ENCODE results near the gene HOXB3. TPM values are rescaled to one million over a fixed set of nuclear protein-coding genes. Genes with fewer than 3 reads are reported as not detected.

The HOXB3 gene
- total RNA-seq, 4 donors from 2014 or later, result 11.4 to 48.7 (median 24.2) TPM

- no peak for TF ChIP-seq POLR2A (IDR thresholded peaks at IDR 0.05)
- TF ChIP-seq POLR2AphosphoS5 (IDR thresholded peaks at IDR 0.05), result no peak
- no peak for TF ChIP-seq EP300 (IDR thresholded peaks at IDR 0.05)
- TF ChIP-seq CTCF (IDR thresholded peaks at IDR 0.05), result no peak
- WGBS, 2 donors (ENCODE audit: low coverage in 1 of 2), result 80 to 94% methylated on average over 2 to 3 of the region's 3 CpGs
- Histone ChIP-seq H3K27ac (no peak overlapping the region), H3K4me3 (no peak overlapping the region), H3K36me3 (no peaks in the 10 kb centered on the region), H3K27me3 (no peaks in the 10 kb centered on the region), H3K4me1 (peaks cover 0 to 15% (median 0%) of the 10 kb centered on the region in 3 donors), H3K9me3 (no peaks in the 10 kb centered on the region)
- no peak for ATAC-seq
These were observed 90.8 kb downstream of the HOXB3 start for GRCh38 chr17:48499248-48499647.

Small RNA genes within 50 kb of the gene (small RNA-seq; reads per million reads assigned to genes)
- gene MIR196A1, result 0 to 0.27 (median 0) reads per million in 4 donors

Other genes starting within 250 kb of the HOXB3 start
- gene SKAP1, start 160.0 kb downstream of the HOXB3 start, total RNA-seq, result 10 to 100 TPM in 1 of 4 donors, 1 to 10 TPM in 2, not detected in 1; 1.1 to 12.1 (median 1.8) TPM
- not detected for gene HOXB1, start 59.2 kb downstream of the HOXB3 start, total RNA-seq
- 10 to 100 TPM; 28.7 to 65.2 (median 38.8) TPM for gene HOXB2, start 45.1 kb downstream of the HOXB3 start, total RNA-seq
- gene HOXB4, start 11.9 kb downstream of the HOXB3 start, total RNA-seq, result 10 to 100 TPM in 1 of 4 donors, 1 to 10 TPM in 3; 3.0 to 12.9 (median 6.9) TPM
- gene HOXB5, start 3.5 kb upstream of the HOXB3 start, total RNA-seq, result 1 to 10 TPM in 3 of 4 donors, under 1 TPM in 1; 0.27 to 2.7 (median 1.4) TPM
- gene HOXB6, start 14.7 kb upstream of the HOXB3 start, total RNA-seq, result 10 to 100 TPM in 1 of 4 donors, 1 to 10 TPM in 3; 4.9 to 40.1 (median 5.1) TPM
- 1 to 10 TPM in 3 of 4 donors, under 1 TPM in 1; 0.78 to 8.9 (median 3.0) TPM for gene HOXB7, start 20.8 kb upstream of the HOXB3 start, total RNA-seq
- 1 to 10 TPM in 1 of 4 donors, under 1 TPM in 1, not detected in 2; 0.27 to 3.9 TPM for gene HOXB8, start 25.1 kb upstream of the HOXB3 start, total RNA-seq
- not detected for gene HOXB9, start 36.1 kb upstream of the HOXB3 start, total RNA-seq
- gene PRAC1, start 132.3 kb upstream of the HOXB3 start, total RNA-seq, result not detected
- not detected for gene PRAC2, start 132.9 kb upstream of the HOXB3 start, total RNA-seq
- gene HOXB13, start 138.5 kb upstream of the HOXB3 start, total RNA-seq, result not detected
- not detected for gene TTLL6, start 227.0 kb upstream of the HOXB3 start, total RNA-seq
- gene CALCOCO2, start 240.8 kb upstream of the HOXB3 start, total RNA-seq, result 100 to 1,000 TPM; 177 to 244 (median 227) TPM